HUDEP-2 (cell line): ENCODE results near the gene SMPDL3B.

Experiments used
- DNase-seq, 76 experiments: peaks; one replicate each; lab custom pipeline; 2025; ENCODE audit not compliant: unreplicated experiment in 76 of 76; lab: John Stamatoyannopoulos, UW

SMPDL3B gene

GRCh38 chr1:27940297-27940696, 5.5 kb downstream of the SMPDL3B start:
- peak in 10 of 76 experiments; percentile 3 to 44 (median 14) for DNase-seq

GRCh38 chr1:27940870-27941560, 6.2 kb downstream of the SMPDL3B start:
- DNase-seq, result peak in 33 of 76 experiments; percentile 6 to 60 (median 31)

- DNase-seq, result peak in 1 of 76 experiments; percentile 14
These were observed 7.1 kb downstream of the SMPDL3B start for GRCh38 chr1:27941671-27942540.

GRCh38 chr1:27945020-27945419, 10.2 kb downstream of the SMPDL3B start:
- DNase-seq, result no peak

GRCh38 chr1:27949027-27949426, 14.2 kb downstream of the SMPDL3B start:
- no peak for DNase-seq

GRCh38 chr1:27951396-27951795, 16.6 kb downstream of the SMPDL3B start:
- DNase-seq, result no peak

- DNase-seq, result no peak
These were observed 17.3 kb downstream of the SMPDL3B start for GRCh38 chr1:27952147-27952546.

- no peak for DNase-seq
These were observed 19.4 kb downstream of the SMPDL3B start for GRCh38 chr1:27954186-27954585.

- no peak for DNase-seq
These were observed 20.3 kb downstream of the SMPDL3B start for GRCh38 chr1:27955076-27955475.

- no peak for DNase-seq
These were observed 22.0 kb downstream of the SMPDL3B start for GRCh38 chr1:27956761-27957160.

GRCh38 chr1:27957655-27958054, 22.9 kb downstream of the SMPDL3B start:
- no peak for DNase-seq

- no peak for DNase-seq
These were observed 23.7 kb downstream of the SMPDL3B start for GRCh38 chr1:27958513-27958912.

- peak in 56 of 76 experiments; percentile 9 to 71 (median 48) for DNase-seq
These were observed 25.2 kb downstream of the SMPDL3B start, which contains the start of gene XKR8 for GRCh38 chr1:27959792-27960603. XKR8 (plus strand) TSS chr1:27959973; CDS start chr1:27960070, 97 bp downstream.

GRCh38 chr1:27960762-27961645, 26.2 kb downstream of the SMPDL3B start:
- no peak for DNase-seq

GRCh38 chr1:27961646-27962221, 26.9 kb downstream of the SMPDL3B start:
- DNase-seq, result peak in 1 of 76 experiments; percentile 6

GRCh38 chr1:27963393-27963792, 28.6 kb downstream of the SMPDL3B start:
- no peak for DNase-seq

GRCh38 chr1:27966402-27967105, 31.8 kb downstream of the SMPDL3B start:
- DNase-seq, result no peak

GRCh38 chr1:27967106-27967883, 32.5 kb downstream of the SMPDL3B start:
- DNase-seq, result no peak
